ENCODE results near the gene INPP4B.

Gene INPP4B

DNA sequence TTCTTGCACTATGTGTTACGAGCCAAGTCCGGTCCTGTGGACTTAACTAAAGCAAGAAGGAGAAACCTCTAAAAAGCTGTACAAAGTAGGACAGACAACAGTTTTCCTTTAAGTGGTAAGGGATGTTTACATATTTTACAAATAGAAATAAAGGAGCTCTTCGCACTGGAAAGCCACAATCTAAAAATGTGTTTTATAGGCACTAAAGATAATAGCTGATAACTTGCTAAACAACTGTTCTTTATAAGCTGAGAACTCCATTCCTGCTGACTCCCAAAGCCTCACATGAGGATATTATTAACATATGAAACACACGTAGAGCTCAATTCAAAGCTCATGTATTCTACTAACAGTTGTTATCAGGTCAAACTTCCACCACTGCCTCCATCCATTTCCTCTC is 519.9 kb downstream of the INPP4B start:
- DNase-seq = no peak

DNA sequence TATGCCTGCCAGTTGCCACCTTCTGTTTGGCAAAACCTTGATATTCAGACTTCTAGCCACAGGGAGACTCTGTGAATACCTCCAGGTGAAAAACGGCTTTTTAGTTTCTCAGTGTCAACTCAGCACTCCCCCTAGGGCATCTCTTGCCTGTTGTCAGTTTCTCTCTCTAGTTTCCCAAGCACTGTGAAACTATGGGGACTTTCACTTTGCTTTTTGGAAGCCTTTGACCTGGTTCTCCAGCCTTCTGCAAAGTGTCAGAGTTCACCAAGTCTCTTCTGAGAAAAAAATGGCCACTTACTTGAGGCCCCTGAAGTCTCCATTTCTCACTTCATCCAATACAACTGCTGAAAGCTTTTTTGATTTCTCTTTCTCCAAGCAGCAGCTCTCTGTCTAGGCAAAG is 521.5 kb downstream of the INPP4B start:
- DNase-seq = no peak

DNA sequence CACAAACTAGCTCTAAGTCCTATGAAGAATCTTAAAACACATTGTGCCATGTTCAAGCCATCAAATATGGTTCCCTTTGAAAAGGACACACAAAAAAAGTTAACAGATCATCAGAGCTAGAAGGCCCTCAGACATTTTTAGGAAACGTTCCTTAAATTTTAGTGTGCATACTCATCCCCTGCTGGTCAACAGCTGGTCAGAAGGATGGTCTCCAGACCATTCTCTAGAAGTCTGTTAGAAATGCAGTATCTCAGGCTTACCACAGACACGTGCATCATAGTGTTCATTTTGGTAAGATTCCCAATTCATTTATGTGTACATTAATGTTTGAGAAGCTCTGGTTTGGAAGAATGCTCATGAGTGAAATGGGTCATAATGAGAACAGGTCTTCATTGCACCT is 523.1 kb downstream of the INPP4B start:
- DNase-seq = no peak

DNA sequence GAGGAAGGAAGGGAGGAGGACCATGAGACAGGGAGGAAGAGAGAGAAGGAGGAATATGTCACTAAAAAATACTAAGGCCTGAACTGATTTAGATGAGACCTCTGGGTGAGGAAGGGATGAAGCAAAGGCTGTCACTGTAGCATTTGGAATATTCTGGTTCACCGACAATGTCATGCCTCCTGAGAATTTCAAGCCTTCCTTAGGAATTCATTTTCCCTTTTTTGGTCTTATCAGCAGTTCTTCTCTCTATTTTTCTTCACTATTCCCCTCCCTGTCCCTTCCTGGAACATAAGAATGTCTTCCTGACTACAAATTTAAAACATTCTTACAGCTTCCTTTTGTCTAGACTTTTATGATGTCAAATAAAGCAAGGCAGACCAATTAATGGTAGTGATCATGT is 527.8 kb downstream of the INPP4B start:
- no peak for DNase-seq

DNA sequence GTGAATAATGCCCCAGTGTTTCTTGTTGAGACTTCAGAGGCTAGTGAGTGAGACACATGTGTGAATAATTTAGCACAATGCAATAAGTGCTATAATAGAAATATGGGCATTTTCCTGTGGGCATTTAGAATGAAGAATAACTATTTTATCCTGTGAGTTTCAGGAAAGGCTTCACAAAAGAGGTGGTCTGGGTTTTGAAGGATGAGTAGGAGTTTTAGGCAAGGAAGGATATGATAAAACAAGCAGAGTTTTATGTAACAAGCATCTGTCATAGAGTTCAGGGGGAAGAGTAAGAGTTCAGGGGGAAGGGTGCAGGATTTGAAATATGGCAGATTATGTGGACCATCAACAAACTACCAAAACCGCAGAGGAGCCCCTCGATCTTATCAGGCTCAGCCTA is 529.2 kb downstream of the INPP4B start:
- DNase-seq = no peak

DNA sequence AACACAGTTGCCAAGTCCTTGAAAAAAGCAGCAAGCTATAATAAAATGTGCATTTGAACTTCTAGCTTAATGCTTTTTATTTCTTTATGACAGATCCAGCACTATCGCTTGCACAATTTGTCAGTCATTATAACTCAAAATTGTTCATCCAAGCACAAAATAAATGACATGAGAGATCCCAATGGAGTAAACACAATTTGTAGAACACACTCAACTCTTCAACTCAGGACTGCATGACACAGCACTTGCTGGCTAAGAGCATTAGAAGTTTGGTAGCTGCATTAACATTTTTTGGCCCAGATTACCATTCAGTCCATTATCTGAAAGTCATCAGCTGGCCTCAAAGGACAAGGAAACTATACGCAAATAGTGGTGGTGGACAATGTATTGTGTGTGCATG is 530.1 kb downstream of the INPP4B start:
- DNase-seq = no peak

DNA sequence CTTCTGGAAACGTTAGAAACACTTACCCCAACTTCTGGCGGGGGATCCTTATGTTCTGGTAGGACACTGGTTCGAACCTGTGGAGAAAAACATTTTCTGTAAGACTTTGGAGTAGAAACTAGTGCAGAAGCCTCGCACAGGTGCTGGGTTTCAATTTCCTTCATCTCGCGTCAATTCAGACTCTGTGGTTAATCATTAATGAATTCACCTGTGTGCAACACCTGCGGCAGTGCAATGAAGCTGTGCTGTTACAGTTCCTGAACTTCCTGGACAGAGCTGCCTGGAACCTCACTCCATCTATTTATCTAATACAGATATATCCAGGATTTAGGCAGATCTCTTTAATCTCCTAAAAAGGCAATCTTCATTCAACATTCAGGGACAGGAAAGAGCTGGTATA is 531.4 kb downstream of the INPP4B start:
- no peak for DNase-seq

DNA sequence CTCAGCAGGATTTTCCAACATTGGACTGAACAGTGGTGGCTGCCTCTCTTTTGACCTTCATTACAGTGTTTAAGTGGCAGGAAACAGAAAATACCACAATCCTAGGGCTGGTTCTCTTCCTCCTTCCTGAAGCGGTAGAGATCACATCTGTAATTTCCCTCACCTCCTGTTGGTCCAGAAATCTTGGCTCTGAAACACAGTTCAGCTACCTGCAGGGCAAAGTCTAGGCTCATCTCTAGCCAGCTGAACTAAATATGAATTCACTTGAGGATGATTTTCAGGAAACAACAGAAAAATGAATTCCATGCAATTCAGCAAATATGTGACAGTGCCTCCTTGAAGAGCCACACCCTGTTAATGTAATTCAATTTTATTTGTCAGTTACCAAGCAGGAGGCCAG is 531.9 kb downstream of the INPP4B start:
- no peak for DNase-seq

DNA sequence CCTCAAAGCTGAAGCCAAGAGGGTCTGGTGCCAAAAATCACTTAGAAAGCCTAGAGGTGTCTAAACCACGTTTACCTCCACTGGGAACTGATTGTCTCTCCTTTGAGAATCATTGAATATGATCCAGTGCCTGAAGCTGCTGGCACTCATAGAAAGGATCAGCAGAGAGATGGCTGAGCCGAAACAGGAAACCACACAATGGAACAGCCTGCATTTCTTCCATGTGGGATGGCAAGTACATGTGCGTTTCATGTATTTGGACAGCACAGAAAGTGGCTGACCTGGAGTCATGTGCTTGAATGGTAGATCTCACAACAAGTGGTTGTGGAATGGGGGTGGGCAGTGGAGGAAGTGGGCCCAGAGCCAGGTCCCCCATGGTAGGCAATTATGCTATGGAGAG is 533.7 kb downstream of the INPP4B start:
- no peak for DNase-seq

DNA sequence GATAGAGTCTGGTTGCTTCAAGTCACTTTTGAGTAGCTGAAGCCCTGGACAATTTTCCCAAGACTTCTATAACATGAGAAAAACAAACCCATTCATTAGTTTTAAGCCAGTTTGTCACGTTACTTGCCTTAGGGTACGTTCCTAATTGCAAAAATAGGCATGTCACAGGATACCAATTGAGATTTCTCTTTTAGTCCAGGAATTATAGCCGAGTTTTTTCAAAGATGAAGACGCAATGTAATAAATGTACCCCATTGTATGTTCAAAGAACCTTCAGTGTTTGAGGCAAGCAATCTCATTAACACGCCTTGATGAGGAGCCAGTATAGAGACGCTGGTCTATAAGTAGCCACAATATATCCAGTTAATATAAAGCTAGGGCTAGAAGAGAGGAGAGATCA is 534.2 kb downstream of the INPP4B start:
- no peak for DNase-seq

DNA sequence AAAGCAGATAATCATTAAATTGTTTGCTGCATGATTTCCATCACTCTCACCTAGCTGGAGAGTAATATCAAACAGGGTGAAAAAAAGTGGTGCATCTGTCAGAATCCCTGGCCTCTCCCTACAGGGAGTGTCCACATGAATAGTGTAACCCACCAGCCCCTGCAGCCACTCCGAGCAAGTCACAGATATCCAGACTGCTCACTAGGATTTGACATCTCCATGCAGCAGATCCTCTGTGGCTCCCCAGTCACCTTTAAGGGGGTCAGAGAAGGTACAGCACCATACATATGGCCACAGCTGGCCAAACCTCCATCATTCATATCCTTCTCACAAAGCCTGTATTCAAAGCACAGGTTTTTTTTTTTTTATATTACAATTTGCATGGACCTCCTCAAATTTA is 536.3 kb downstream of the INPP4B start:
- DNase-seq = no peak

DNA sequence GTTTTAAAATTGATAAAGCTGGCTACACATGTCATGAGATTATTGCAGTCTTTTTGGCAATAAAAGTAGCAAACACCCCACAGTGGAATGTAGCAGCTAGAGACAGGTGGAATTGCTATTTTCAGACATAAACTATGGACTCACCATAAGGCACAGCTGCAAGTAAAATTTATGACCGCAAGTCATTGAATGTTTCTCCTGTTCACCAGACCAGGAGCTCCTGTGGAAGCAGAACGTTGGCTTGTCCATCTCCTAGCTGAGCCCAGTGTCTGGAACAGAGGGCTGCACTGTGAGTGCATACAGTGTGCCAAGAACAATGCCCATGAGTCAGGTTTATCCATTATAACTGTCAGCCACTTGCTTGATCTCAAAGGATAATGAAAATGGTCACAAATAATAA is 538.2 kb downstream of the INPP4B start:
- no peak for DNase-seq

DNA sequence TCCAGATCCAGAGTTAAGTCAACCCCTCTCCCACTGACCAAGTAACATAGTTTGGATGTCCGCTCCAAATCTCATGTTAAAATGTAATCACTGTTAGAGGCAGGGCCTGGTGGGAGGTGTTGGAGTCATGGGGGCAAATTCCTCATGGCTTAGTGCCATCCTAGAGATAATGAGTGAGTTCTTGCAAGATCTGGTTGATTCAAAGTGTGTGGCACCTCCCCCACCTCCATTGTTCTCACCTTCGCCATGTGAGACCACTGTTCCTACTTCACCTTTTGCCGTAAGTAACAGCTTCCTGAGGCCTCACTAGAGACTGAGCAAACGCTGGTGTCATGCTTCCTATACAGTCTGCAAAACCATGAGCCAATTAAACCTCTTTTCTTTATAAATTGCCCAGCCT is 548.8 kb downstream of the INPP4B start:
- DNase-seq = no peak

DNA sequence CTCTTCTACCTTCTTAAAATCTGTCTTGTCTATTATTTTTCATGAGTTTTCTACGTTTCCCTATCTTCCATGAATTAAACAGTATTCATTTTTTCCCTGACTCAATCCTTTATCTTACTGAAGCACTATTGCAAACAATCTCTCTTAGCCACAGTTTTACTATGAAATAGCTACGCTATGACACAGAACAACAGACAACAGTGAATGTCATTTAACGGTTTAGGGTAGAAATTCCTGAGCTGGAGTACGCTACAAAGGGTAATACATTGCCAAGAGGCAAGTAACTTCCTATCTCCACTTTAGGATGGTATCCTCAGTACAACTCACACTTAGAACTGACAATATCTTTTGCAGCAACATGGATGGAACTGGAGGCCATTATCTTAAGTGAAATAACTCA is 552.6 kb downstream of the INPP4B start:
- no peak for DNase-seq

DNA sequence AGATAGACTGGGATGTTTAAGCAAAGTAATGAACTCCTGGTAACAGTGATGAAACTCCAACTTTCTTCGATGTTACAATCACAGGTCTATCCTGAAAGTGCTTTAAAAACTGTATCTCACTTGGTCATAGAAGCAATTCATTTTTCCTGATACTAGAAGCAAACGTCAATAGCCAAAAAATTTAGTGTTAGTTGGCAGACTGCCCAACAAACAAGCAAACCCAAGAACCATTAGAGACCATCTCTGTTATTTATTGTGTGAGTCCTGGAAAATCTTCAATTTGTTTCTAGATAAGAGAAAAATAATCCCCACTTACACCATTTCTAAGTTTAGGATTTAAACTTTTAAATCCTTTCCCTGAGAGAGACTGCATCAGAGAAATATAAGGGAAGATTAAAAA is 553.9 kb downstream of the INPP4B start:
- DNase-seq = no peak

DNA sequence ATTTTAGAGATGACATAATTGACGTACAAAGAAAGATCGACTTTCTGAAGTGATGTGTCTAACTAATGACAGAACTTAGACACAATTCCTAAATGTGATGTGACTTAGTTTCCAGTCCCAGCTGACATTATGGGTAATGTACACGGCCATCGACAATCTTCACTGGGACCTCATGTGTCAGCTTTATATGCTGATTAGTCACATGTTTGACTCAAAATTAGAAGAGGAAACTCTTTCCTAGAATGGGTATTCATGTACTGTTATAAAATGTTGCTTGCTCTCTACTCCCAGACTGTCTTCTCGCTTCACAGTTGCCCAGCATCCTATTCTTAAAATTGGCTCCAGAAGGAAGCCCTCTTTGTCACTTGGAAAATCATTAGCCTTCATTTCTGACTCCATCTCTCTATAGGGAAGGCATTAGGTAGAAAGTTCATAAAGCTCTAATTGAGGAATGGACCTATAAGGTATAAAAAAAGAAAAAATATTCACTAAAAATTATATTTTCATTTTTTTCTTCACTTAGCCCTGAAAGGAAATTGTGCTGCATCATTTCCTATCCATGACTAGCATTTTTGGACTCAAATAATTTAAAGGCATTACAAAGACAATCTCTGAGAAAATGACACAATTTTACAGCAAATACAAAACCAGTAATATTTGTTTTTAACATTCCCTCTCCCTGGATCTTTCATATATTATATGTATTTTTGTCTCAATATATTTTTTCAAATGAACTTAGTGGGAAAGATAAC is 554.6 kb downstream of the INPP4B start:
- DNase-seq = no peak

DNA sequence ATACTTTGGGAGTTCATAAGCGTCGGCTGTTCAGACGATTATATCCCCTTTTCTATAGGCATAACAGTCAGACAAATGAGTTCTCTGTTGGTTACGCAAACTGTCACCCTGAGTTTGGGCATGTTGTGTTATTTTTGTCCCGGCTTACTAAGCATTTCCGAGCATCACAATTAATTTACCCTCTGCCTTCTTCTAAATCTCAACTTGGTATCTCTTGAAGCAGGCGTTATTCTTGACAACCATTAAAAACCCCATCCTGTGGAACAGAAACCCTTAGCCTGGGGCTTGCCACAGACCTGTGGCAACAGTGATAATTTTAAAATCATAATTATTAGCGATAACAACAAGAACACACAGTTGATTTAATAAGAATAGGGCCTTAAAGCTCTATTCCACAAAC is 558.7 kb downstream of the INPP4B start:
- DNase-seq = no peak

DNA sequence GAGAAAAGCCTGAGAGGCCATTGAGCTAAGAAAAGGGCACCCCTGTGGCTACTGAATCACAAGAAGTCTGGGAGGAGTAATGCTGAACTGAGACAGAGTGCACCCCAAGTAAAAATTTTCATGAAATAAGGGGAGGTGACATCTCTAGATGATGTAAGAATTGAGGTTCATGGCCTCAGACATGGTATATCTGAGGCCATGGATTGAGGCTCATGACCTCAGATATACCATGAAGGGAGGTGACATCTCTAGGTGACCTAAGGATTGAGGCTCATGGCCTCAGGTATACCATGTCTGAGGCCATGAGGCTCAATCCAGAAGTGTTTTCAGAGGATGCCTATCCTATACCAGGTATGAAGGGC is 560.9 kb downstream of the INPP4B start:
- DNase-seq = no peak

DNA sequence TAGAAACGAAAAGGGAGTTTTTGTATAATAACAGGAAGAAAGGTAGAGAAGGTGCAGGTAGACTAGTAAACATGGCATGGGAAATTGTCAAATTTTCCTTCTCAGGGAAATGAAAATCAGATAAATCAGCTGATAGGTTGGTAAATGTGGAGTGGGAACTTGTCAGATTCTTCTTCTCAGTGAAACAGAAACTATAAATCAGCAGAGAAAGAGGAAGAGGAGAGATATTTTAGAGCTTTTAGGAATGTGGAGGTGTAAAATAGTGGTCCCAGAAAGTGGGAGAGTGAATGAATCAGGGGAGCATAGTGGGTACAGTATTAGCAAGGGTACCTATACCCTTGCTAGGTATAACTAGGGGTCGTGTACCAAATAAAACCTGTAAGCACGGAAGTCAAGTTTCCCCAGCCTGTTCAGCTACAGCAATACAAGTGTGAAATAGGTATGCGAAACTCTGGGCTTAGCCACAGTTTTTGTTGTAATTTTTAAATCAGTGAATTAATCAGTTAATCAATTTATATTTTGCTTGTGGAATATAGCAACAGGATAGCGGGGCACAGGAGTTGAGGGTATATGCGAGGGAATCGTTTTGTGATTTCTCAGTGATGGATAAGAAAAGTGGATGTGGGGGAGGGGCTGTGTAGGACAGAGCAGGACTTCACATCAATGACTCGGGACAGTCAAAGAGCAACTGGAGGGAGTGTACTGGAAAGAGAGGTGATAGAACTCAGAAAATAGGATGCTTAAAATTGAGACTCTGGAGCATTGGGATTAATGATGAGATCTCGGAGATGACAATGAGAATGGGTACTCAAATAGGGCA is 561.5 kb downstream of the INPP4B start:
- no peak for DNase-seq

DNA sequence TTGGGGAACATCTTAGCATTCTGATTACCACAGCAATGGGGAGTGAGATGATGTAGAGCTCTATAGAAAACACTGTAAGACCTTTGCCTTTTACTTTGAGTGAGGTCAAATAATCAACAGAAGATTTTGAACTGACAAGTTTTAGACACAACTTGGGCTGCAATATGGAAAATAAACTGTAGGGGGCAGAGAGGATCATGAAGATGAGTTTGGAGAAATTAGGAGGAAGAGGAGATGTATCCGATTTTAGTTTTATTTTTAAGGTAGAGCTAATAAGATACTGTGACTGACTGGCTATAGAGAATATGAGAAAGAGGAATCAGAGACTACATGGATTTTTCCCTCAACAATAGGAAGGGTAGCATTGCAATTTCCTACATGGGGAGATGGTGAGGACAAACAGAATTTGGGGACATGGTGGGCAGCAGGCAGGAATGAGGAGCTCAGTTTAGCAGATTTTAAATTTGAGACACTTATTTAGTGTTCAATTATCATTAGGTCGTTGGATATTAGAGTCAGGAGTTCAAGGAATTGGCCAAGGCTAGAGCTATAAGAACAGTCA is 563.1 kb downstream of the INPP4B start:
- no peak for DNase-seq

DNA sequence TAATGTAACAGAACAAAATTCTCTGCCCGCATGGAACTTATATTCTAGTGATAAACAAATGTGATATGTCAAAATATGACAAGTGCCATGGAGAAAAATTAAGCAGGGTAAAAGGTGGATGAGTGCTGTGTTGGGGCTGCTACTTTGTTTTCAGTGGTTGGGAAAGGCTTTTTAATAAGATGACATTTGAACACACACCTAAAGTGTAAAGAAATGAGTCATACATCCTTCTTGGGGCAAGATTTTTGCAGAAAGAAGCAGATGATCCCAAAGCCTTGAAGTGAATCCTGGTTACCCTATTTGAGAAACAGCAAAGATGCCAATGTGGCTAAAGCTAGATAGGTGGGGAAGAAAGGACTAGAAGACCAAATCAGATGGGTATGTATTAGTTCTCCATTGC is 564.1 kb downstream of the INPP4B start:
- no peak for DNase-seq

DNA sequence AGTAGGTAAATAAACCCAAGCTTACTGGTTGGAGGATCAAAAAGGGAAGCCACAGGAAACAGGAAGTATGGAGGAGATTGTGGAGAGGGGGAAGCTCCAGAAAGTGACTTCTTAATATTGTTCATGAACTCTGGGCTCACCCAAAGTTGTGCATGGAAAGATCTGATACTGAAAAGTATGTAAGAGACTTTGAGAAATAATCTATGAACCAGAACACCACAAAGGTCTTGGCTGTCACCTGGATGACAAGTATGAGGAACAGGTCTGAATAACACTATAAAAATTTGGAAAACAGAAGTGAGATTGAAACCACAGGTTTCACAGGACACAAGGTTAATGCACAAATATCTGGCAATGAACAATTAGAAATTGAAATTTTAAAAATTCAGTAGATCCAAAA is 567.4 kb downstream of the INPP4B start:
- no peak for DNase-seq

DNA sequence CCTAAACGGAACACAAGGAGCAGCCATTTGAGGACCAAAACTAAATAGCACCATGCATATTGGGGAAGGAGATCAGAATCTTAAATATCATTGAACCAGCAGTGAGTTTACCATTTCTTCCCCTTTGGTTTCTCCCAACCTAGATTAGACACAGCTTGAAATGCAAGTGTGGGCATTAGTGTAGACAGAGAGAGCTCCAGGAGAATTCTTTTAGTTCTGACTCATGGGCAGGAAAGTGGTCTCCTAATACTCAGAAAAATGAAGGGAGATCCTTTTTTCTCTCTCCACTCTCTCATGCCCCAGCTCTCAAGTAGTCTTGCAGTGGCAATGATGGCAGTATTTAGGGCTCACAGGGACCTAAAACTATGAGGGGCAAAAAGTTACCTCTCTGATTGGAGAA is 567.9 kb downstream of the INPP4B start:
- DNase-seq = no peak

DNA sequence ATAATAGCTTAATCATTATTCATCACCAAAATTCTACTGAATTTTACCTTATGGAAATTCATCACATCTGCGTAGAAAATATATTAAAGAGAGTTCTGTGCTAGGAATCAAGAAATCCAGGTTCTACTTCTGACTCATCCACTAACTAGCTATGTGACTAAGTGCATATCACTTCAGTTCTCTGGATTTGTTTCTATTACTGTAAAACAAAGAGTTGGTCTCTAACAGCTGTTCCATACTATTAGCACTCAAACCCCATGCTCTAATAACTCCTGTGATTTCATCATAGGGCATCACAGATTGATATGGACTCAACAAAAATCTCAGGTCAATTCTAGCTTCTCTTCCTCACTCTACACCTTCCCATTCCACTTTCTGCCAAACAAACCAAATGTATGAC is 572.0 kb downstream of the INPP4B start:
- no peak for DNase-seq

DNA sequence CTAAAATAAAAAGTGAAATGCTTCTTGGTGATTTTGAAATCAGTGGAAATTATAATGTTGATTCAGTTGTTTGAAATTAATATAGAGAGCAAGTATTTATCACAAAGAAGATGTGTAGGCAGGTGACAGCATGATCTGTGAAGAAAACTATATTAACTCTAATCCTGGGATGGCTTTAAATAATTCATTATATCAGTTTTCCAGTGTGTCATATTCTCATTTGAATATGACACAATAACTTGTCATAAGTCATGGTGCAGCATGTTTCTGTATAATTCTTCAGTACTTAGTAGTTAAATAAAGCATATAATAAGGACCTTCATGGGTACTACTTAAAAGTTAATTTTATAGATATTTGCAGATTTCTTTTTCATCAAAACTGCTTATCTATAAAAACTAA is 573.6 kb downstream of the INPP4B start:
- DNase-seq = no peak

Data from NCI-H1417 treated with DMSO at 0.1 percent for 48 hours (cell line).